ENCODE results near the gene MMP2.

DNA sequence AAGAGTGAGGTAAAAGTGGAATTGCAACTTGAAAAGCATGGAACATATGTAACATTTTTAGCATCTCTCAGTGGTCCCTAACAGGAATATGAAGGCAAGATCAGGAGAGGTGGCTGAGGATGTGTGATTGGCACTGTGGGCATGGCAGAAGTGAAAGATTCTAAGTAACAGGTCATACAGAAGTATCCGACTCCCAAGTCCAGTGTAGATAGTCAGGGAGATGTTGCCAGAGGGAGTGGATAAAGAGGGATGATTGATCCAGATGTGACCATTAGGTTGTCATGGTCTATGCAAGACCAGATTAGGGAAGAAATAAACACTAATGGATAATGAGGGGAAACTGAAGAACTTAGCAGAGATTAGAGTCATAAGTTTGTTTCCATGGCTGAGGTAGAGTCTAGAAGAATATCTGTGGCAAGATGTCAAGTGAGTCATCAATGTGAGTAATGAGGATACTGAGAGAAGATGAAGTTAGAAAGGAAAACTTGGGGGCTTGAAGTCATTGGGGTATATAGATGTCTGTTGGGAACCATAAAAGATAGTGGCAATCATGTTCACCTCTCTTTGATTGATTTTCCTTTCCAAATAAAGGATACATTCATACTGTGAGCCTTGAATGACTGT is 63.6 kb downstream of the MMP2 start:
- TF ChIP-seq POLR2A (IDR thresholded peaks at IDR 0.05; ENCODE audit: low read depth, low read length) (no peak), POLR2AphosphoS5 (IDR thresholded peaks at IDR 0.05; ENCODE audit: low read depth, low read length) (no peak), TAF1 (IDR thresholded peaks at IDR 0.05; ENCODE audit: low read depth, low read length) (no peak), SPI1 (IDR thresholded peaks at IDR 0.05; ENCODE audit: low read depth, low read length) (no peak), POU2F2 (IDR thresholded peaks at IDR 0.05; ENCODE audit: low read depth, low read length) (no peak)

Measured in GM12891 (cell line).